ENCODE measurements around the gene FASTKD3.

Gene FASTKD3

DNA sequence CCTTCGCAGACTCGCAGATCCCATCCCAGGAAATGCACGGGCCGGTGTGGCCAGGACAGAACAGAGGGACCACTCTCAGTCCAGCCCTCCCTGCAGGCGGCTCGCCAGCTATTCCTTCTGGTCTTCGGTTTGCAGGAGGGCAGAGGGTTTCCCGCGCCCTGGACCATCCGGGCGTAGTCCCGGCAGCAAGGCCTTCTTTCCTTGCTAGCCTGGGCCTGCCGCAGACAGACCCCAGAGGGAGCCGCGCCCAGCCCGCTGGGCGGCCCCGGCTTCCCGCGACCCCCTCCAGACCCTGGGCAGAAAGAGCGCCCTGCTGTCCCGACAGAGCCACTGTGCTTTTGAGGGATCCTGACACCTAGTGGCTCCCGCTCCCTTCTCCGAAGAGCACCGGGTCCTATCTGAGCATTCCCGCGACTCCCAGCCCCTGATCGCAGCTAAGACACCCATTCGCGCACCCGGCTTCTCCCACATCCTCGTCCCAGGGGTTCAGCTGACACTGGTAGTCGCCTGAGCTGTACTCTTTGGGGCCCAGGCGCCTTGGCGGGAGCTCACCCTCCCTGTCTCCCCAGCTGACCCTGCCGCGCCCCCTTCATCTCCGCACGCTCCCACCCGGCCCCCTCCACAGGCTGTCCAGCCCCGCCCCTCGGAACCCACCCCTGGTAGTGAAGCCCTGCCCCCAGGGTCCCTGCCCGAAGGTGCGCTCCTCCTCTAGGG, 19.0 kb downstream of the FASTKD3 start:
- DNase-seq (ENCODE audit: low read depth) = no peak

GRCh38 chr5:7848296-7848695, 20.5 kb downstream of the FASTKD3 start:
- DNase-seq (ENCODE audit: low read depth) = no peak

DNA sequence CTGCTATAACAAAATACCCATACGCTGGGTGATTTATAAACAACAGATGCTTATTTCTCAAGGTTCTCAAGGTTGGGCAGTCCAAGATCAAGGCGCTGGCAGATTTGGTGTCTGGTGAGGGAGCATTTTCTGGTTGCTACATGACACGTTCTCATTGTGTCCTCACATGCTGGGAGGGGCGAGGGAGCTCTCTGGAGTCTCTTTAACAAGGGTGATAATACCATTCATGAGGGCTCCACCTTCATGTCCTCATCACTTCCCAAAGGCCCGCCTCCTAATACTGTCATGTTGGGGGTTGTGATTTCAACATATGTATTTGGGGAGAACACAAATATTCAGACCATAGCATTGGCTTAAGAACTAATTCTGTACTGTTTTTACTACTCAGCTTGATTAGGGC, 22.5 kb downstream of the FASTKD3 start:
- no peak for DNase-seq (ENCODE audit: low read depth)

DNA sequence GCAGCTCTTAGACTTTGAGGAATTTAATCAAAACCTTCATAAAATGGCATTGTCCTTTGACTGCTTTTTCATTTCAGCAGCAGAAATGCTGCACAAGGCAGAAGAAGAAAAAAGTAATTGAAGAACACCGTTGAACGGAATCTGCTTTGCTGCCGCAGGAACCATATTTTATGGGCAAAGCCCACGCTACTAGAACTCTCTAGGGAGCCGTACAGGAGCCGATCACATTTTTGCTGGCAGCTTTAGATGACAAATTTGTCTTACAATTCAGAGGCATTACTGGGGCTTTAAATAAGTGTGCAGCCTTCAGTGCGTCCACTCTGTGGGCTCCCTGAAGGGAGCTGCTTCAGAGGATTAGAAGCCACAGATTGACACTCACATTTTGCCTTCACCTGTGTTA, 23.3 kb downstream of the FASTKD3 start:
- DNase-seq (ENCODE audit: low read depth) = no peak

- no peak for DNase-seq (ENCODE audit: low read depth)
These were observed 23.9 kb downstream of the FASTKD3 start for GRCh38 chr5:7844901-7845300.

GRCh38 chr5:7842531-7842930, 26.3 kb downstream of the FASTKD3 start:
- no peak for DNase-seq (ENCODE audit: low read depth)

DNA sequence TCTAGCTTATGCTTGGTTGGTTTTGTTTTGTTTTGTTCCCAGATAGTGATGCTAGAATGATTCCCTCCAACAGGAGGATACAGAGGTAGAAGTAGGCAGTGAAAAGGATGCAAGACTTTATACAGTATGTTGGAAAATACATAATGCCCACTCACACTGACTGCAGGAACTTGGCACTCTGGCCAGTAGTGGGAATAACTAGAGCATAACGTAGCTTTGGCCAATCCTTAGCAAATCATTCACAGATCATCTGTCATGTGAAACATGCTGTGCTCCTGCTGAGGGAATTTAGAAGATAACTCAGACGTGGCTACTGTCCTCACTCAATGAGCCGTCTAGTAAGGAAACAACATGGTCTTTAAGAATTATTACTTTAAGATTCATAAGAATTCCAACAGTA, 31.4 kb downstream of the FASTKD3 start:
- DNase-seq (ENCODE audit: low read depth) = no peak

DNA sequence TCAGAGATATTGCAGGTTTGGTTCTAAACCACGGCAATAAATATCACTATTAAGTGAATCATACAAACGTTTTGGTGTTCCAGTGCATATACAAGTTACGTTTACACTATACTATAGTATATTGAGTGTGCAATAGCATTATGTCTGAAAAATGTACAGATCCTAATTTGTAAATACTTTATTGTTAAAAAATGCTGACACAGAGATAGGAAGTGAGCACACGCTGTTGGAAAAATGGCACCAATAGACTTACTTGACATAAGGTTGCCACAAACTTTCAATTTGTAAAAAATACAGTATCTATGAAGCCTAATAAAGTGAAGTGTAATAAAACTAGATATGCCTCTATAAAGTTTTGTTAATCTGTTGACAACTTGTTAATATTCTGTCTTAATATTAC, 33.8 kb downstream of the FASTKD3 start:
- no peak for DNase-seq (ENCODE audit: low read depth)

DNA sequence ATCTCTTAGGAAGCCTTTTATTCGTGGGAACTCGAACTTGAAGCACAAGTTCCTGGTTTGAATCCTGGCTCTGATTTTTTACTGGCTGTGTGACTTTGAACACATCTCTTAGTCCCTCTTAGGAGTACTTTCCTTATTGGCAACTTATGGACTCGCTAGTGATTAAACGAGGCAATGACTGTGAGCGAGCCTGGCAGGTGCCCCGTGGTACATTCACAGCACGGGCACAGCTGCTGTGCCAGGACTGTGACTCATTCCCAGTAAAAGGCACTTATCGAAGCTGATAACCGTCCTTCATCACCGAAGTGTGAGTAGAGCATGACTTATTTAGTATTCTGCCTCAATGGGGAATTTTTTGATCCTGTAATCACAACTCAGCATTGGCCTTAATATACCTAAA, 40.6 kb downstream of the FASTKD3 start:
- DNase-seq (ENCODE audit: low read depth) = no peak

DNA sequence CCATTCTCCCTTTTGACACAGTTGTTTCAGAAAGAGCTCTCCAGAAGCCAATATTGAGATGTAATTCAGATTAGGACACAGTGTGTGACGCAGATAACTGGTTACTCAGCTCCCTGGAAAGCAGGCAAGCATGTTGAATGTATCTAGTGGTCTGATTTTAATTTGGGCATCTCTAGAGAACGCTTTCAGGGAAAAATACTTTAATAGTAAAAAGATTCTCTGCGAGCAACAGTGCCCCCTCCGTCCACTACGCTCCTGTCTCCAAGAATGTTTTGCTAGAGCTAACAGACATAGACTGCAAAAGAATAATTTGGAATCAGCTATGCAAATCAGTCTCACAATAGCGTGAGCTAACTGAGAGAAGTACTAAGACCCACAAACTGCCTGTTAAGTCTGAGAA, 41.2 kb downstream of the FASTKD3 start:
- DNase-seq (ENCODE audit: low read depth) = no peak

GRCh38 chr5:7825630-7826029, 43.2 kb downstream of the FASTKD3 start:
- no peak for DNase-seq (ENCODE audit: low read depth)

GRCh38 chr5:7824995-7825394, 43.8 kb downstream of the FASTKD3 start:
- DNase-seq (ENCODE audit: low read depth) = no peak

GRCh38 chr5:7823594-7823993, 45.2 kb downstream of the FASTKD3 start:
- no peak for DNase-seq (ENCODE audit: low read depth)

DNA sequence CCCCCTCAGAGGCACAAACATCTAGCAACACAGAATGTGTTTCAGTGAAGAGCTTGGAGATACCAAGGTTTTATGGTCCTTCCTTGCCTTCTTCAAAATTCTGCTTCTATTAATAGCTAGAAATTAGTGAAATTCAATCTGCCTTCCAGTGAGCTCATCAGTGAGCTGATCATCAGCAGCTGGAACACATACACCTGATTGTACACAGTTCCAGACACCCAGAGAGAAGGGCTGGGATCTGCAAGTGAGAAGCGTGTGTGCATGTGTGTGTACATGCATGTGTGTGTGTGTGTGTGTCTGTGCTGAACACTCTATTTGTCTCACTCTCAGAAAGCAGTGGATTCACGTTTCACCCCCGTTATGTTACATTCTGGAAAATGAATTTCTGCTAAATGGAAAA, 46.4 kb downstream of the FASTKD3 start:
- no peak for DNase-seq (ENCODE audit: low read depth)

DNA sequence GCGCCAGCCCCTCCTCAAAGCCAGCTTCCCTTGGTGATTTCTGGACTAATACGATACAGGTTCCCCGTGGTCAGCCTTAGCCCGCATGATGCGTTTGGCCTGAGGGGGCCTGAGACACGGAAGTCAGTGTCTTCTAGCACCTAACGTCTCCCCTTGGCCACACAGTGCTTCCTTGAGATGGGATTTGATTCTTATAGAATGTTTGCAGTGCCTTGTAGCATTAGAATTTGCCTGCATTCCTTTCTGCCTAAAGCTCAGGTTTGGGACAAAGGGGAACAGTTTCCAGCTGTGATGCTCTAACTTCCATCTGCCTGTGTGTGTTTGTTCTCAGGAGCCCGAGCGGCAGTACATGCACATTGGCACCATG, 52.3 kb downstream of the FASTKD3 start:
- DNase-seq (ENCODE audit: low read depth) = no peak

DNA sequence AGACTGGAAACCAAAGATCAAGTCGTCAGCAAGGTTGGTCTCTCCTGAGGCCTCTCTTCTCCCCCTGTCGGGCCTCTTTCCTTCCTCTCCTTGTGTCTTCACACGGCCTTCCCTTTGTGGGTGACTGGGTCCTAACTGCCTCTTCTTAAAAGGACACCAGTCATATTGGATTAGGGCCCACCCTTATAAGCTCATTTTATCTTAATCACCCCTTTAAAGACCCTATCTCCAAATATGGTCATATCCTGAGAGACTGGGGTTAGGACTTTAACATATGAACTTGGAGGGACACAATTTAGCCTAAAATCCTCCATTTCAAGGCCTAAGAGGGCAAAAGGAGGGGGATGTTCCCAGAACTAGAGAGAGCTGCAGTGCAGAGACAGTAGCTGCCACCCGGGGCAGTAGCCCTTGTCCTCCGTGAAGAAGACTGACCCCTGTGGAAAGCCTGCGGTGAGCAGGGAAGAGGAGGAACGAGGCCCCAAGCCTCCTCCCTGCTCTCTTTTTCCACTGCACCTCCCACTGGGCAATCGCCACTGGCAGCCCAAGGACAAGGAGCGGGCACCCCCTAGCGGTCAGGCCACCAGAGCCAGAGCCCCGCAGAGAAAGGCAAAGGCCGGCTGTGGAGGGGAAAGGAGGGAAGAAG, 52.8 kb downstream of the FASTKD3 start:
- DNase-seq (ENCODE audit: low read depth) = peak; percentile 61

DNA sequence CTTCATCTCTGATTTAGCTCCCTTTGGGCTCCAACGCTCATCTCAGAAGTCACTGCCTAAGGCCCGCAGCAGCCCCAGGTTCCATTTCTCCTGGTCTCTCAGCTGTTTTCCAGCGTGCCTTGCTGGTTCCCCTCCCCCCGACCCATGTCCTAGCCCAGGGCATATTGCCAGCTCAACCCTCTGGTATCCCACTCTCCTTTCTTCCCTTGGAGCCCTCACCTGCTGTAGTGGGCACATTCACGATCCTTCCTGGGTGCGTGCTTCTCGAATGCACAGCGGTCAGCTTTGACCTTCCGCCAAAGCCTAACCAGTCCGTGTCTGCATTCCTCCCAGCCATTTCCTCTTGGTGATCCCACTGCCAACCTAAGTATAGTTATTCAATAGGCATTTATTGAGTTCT, 54.0 kb downstream of the FASTKD3 start:
- DNase-seq (ENCODE audit: low read depth) = no peak

DNA sequence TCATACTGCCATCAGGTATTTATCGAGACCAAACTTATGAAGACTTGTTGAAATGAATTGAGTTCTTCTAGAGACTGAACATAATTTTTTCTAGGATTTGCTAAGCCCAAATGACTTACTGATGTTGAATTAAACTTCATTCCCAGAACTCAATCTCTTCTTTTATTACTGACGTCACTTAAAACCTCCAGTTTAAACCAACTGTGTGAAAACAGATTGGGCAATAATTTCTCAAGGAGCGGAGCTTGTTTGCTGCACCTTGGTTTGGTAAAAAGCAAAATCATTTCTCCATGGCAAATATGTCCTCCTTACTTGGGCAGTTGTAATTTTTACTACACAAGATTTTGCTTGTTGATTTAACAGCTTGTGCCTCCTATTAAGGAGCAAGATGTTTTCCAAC, 55.3 kb downstream of the FASTKD3 start:
- DNase-seq (ENCODE audit: low read depth) = no peak

DNA sequence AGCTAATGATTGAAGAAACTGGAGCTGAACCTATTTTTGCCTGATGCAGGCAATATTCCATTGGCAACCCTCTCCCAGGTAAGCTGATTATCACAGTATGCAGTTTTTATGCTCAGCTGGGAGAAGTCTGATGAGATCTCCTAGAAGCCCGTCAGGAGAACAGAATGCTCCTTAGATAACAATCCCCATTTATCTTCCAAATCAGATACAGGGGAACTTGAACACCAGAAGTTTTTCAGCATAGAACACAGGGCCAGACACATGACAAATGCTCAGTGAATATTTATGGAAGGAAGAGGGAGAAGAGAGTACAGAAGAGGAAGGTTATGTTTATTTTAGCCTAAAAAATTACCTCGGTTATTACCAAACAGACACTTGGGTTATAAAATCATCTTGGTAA, 55.8 kb downstream of the FASTKD3 start:
- DNase-seq (ENCODE audit: low read depth) = no peak

DNA sequence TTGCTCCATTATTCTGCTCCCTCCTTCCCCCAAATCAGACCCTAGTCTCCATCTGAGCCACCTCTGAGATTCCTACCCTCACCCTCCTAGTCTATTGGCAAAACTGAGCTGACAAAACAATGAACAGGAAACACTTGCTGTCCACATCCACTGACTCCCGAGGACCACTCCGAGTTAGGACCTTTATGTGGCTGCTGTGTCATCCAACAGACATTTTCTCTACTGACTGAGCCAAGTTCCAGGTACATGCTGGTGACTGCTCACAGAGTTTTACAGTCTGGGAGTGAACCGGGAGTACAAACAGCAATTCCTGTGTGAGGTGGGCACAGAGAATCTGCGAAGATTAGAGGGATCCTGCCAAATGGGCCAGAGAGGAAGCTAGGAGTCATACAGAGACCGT, 57.1 kb downstream of the FASTKD3 start:
- DNase-seq (ENCODE audit: low read depth) = no peak

All from activated T-cell treated with anti-CD3 and anti-CD28 coated beads for 48 hours (primary cell).